GM18526 (cell line): Measurements from ENCODE around the gene IGFN1.

Experiments used
- POLR2A ChIP-seq: IDR thresholded peaks from 3 replicates; pipeline ENCODE4 v1.6.1; 2011; ENCODE audit not compliant: insufficient read length; ENCODE audit errors: extremely low read depth

IGFN1 gene

DNA sequence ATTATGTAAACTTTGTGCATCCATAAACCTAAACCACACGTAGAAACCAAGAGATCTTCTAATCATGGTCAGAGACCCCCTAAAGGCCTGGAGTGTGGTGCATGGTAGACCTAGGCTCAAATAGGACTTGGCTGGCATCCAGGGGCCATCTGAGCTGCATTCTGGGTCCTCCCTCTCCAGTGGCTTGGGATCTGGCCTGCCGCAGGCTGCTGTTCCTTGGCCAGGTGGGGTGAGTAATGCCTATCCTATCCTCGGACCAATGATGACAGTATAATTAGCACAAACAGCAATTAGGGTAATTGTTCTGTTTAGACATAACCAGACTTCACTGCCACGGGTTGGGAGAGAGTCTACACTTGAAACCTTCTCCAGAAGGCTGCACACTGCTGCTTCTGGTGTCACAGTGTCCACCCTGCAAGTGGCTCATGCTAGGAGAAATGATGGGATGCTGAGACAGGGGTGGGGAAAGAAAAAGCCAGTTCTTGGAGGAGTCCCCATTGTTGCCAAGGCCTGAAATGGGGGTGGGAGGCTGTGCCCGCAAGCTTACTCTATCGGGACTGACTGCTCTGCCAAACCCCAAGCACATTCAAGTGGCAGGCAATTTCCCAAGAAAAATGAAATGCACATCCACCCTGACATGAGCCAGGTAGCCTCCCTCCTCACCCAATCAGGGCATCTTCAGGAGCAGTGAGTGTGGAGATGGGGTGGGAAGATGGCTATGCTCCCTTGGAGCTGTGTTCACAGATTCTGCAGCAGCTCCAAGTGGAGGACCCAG is 80.2 kb downstream of the IGFN1 start:
- TF ChIP-seq POLR2A, result no peak

- no peak for TF ChIP-seq POLR2A
Observed at GRCh38 chr1:201272799-201273198, 82.2 kb downstream of the IGFN1 start.

DNA sequence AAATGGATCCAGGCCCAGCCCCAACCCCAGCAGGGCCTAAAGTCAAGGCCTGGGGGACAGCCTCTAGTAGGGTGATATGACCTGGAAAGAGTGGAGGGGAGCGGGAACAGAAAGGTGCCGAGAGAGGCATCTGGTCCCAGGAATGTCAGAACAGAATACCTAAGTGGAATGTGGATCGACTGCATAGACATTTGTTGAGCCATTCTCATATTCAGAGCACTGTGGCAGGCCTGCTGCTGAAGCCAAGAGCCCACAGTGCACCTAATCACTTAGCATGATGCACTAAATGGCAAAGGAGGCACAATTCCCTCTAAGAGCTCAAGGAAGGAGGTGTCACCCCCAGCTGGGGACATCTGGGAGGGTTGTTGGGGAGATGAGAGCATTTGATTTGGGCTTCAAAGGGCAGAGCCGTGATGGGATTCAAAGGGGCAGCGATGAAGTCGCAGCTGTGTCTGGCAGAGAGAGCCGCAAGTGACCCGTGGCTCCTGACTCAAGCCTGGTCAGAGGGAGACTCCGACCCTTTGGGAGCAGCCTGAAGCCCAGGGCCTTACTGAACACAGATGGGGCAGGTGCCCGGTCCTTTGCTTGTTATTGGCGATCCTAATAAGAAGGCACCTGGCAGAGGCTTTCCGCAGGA is 84.1 kb downstream of the IGFN1 start:
- no peak for TF ChIP-seq POLR2A

DNA sequence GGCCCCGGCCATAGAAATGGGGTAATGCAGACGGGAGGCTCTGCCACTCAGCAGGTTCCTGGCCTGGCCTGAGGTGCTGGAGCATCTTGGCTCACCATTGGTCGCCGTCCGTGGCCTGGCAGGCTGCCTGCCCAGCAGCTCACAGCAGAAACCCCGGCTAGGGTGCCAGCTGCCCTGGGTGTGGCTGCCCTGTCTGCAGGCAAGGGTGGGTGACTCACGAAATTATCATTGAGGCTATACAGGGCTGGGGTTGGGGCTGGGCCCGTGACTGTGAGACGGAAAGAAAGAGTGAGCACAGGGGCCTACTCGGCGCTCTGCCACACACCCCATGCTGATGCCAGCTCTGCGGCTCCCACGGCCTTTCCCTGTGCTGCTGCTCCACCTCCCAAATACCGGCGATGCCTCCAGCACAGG is 84.6 kb downstream of the IGFN1 start:
- no peak for TF ChIP-seq POLR2A

- no peak for TF ChIP-seq POLR2A
Observed at GRCh38 chr1:201276891-201277290, 86.3 kb downstream of the IGFN1 start.

DNA sequence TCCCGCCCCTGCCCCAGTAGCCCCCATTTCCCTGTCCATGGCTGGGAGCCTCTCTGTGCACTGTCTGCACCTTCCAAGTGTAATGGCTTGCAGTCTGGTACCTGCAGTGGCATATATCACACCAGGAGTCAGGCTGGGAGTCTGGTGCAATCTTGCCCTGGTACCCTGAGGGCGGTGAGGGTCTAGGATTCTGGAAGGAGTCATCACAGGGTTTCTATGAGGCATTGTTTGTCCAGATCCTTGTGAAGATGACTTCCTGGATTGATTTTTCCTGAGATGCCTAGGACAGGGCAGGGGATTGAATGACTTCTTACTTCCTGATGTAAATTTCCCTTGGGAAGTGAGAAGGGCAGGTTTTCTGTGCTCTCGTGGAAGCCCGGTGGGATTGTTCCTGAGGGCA is 86.8 kb downstream of the IGFN1 start:
- TF ChIP-seq POLR2A, result no peak
